HepG2 (cell line): ENCODE measurements around the gene CCDC93.

ENCODE experiments used
- ATRX ChIP-seq: sonication (generic); formaldehyde crosslinking; IDR thresholded peaks from 2 replicates; pipeline ENCODE4 v1.4.0; 2020; ENCODE audit warnings: missing genetic modification reagents, borderline replicate concordance
- FOXA1 ChIP-seq, 2 experiments: fragments of 450-650 bp in 1 of 2; sonication (generic) in 1 of 2; formaldehyde crosslinking in 1 of 2; IDR thresholded peaks; 2 replicates each; pipeline versions ENCODE4 v1.4.0 to v1.6.1; 2016 to 2020; ENCODE audit warnings: missing genetic modification reagents in 1 of 2
- SP1 ChIP-seq, 2 experiments: fragments of 450-650 bp in 1 of 2; sonication (generic) in 1 of 2; formaldehyde crosslinking in 1 of 2; IDR thresholded peaks; 2 replicates each; pipeline versions ENCODE4 v1.4.0 to v1.6.1; 2016 to 2020; ENCODE audit warnings: missing genetic modification reagents in 1 of 2
- XRCC5 ChIP-seq: fragments of 200-400 bp; formaldehyde crosslinking; optimal IDR thresholded peaks from 2 replicates; pipeline ENCODE3; 2017; ENCODE audit warnings: mild to moderate bottlenecking, low read length
- ZBTB20 ChIP-seq: sonication (generic); formaldehyde crosslinking; IDR thresholded peaks from 2 replicates; pipeline ENCODE4 v1.8.1; 2023; ENCODE audit warnings: missing genetic modification reagents, low read depth, mild to moderate bottlenecking, borderline replicate concordance
- ZNF292 ChIP-seq: sonication (generic); formaldehyde crosslinking; IDR thresholded peaks from 2 replicates; pipeline ENCODE4 v1.8.1; 2022; ENCODE audit warnings: mild to moderate bottlenecking, low read depth, missing genetic modification reagents, borderline replicate concordance
- TF ChIP-seq, protein P1 (sequence below): sonication (generic); formaldehyde crosslinking; IDR thresholded peaks from 2 replicates; pipeline ENCODE4 v1.4.0; 2020; ENCODE audit warnings: missing genetic modification reagents, borderline replicate concordance
- TF ChIP-seq, protein P2 (sequence below): sonication (generic); formaldehyde crosslinking; conservative IDR thresholded peaks from 2 replicates; pipeline ENCODE4 v1.5.0; 2020; ENCODE audit warnings: missing genetic modification reagents
- TF ChIP-seq, protein P3 (sequence below): sonication (generic); formaldehyde crosslinking; IDR thresholded peaks from 2 replicates; pipeline ENCODE4 v1.5.0; 2020; ENCODE audit warnings: mild to moderate bottlenecking, missing genetic modification reagents, moderate library complexity

DNA sequence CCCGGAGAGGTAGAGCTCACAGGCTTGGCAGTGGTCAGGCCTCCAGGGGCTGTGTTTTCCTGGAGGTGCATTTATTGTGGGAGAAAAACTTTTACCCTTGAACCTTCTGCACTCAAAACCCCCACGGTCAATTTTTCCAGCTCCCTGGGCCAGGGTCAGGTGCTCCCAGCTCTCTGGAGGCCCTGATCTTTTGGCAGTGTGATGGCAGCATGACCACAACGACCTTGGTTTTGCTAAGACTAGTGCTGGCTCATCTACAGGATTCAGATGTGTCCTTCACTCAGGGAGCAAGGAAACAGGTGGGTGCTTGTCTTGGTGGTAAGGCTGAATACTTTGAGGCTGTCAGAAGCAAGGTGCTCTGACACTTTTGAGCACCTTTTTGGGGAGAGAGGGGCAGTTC, 92.3 kb downstream of the CCDC93 start:
- TF ChIP-seq, protein P1, sequence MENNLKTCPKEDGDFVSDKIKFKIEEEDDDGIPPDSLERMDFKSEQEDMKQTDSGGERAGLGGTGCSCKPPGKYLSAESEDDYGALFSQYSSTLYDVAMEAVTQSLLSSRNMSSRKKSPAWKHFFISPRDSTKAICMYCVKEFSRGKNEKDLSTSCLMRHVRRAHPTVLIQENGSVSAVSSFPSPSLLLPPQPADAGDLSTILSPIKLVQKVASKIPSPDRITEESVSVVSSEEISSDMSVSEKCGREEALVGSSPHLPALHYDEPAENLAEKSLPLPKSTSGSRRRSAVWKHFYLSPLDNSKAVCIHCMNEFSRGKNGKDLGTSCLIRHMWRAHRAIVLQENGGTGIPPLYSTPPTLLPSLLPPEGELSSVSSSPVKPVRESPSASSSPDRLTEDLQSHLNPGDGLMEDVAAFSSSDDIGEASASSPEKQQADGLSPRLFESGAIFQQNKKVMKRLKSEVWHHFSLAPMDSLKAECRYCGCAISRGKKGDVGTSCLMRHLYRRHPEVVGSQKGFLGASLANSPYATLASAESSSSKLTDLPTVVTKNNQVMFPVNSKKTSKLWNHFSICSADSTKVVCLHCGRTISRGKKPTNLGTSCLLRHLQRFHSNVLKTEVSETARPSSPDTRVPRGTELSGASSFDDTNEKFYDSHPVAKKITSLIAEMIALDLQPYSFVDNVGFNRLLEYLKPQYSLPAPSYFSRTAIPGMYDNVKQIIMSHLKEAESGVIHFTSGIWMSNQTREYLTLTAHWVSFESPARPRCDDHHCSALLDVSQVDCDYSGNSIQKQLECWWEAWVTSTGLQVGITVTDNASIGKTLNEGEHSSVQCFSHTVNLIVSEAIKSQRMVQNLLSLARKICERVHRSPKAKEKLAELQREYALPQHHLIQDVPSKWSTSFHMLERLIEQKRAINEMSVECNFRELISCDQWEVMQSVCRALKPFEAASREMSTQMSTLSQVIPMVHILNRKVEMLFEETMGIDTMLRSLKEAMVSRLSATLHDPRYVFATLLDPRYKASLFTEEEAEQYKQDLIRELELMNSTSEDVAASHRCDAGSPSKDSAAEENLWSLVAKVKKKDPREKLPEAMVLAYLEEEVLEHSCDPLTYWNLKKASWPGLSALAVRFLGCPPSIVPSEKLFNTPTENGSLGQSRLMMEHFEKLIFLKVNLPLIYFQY (CRISPR knock-in tag), result no peak
- TF ChIP-seq XRCC5 (no peak), ZBTB20 (CRISPR knock-in tag) (no peak), ATRX (CRISPR knock-in tag) (no peak), ZNF292 (CRISPR knock-in tag) (no peak), FOXA1 (IDR thresholded peaks at IDR 0.05) (no peak), FOXA1 (CRISPR knock-in tag; IDR thresholded peaks at IDR 0.05) (no peak), SP1 (IDR thresholded peaks at IDR 0.05) (no peak), SP1 (CRISPR knock-in tag; IDR thresholded peaks at IDR 0.05) (no peak)
- TF ChIP-seq, protein P2, sequence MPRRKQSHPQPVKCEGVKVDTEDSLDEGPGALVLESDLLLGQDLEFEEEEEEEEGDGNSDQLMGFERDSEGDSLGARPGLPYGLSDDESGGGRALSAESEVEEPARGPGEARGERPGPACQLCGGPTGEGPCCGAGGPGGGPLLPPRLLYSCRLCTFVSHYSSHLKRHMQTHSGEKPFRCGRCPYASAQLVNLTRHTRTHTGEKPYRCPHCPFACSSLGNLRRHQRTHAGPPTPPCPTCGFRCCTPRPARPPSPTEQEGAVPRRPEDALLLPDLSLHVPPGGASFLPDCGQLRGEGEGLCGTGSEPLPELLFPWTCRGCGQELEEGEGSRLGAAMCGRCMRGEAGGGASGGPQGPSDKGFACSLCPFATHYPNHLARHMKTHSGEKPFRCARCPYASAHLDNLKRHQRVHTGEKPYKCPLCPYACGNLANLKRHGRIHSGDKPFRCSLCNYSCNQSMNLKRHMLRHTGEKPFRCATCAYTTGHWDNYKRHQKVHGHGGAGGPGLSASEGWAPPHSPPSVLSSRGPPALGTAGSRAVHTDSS (CRISPR knock-in tag), result no peak
- TF ChIP-seq, protein P3, sequence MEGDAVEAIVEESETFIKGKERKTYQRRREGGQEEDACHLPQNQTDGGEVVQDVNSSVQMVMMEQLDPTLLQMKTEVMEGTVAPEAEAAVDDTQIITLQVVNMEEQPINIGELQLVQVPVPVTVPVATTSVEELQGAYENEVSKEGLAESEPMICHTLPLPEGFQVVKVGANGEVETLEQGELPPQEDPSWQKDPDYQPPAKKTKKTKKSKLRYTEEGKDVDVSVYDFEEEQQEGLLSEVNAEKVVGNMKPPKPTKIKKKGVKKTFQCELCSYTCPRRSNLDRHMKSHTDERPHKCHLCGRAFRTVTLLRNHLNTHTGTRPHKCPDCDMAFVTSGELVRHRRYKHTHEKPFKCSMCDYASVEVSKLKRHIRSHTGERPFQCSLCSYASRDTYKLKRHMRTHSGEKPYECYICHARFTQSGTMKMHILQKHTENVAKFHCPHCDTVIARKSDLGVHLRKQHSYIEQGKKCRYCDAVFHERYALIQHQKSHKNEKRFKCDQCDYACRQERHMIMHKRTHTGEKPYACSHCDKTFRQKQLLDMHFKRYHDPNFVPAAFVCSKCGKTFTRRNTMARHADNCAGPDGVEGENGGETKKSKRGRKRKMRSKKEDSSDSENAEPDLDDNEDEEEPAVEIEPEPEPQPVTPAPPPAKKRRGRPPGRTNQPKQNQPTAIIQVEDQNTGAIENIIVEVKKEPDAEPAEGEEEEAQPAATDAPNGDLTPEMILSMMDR, result no peak
